AG04449 (cell line): ENCODE data around the gene SLC24A4.

Source experiments
- CTCF ChIA-PET: fragments of 350-600 bp; formaldehyde crosslinking; extraction: SDS; loops from one replicate; lab custom pipeline; 2021; ENCODE audit warnings: antibody characterized with exemption; lab: Yijun Ruan, JAX
- POLR2A ChIA-PET: fragments of 400-600, 350-600 bp; formaldehyde crosslinking; extraction: SDS; loops from one replicate; lab custom pipeline; 2020; ENCODE audit warnings: antibody characterized with exemption, inconsistent platforms; lab: Yijun Ruan, JAX
- DNase-seq: peaks from one replicate; pipeline ENCODE4 v3.0.0-alpha.2; 2010; ENCODE audit warnings: low read depth, low spot score
- H3K4me3 ChIP-seq: 2 replicates; pipeline ENCODE4 v1.5.1; 2011; ENCODE audit warnings: low read depth, mild to moderate bottlenecking, control low read depth, low read length
- TF ChIP-seq, protein P1 (sequence below): IDR thresholded peaks from one replicate; pipeline ENCODE4 v1.5.1; 2011; ENCODE audit warnings: mild to moderate bottlenecking, moderate library complexity, low read length, control low read depth, inconsistent platforms; ENCODE audit not compliant: insufficient read depth; ENCODE audit errors: missing control alignments

Gene SLC24A4

DNA sequence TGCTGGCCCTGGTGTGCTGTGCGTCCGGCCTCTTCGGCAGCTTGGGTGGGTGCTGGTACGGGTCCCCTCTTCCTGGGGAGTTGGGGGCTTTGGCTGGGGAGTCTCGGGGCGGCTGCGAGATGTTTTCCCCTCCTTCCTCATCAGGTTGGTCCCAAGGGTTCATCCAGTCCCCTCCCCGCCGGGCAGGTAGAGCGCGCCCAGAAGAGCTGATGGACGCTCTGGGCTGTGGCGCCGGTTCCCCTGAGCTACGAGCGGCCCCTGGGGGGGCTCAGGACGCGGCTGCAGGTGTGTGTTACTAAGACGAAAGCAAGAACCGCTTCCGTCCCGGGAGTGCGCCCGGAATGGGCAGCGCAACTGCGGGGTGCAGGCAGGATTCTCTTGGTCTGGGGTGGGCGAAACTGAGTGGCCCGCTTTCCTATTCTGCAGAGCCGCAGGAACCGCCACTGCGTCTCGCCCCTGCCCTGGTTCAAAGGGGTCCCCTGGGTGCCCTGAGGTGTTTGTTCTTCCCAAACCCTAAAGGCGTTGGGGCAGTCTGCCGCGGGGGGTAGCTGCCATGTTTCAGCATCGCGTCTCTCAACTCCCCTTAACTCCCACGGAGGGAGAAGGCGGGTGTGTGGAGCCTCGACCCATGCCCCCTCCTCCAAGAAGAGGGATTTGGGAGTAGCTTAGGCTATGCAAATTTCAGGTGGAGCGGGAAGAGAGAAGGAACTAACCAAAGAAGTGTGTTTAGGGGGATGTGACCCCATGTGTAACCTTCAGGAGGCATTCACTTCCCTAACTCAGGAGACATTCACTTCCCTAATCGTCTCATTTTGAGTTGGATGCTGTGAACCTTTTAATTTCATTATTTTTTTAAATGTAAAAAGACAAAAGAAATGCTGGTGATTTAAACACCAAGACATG is 1.2 kb downstream of the SLC24A4 start:
- POLR2A ChIA-PET: no interaction called here
- no peak for DNase-seq
- CTCF ChIA-PET: no interaction called here
- no peak overlapping the region for H3K4me3 ChIP-seq
- TF ChIP-seq, protein P1, sequence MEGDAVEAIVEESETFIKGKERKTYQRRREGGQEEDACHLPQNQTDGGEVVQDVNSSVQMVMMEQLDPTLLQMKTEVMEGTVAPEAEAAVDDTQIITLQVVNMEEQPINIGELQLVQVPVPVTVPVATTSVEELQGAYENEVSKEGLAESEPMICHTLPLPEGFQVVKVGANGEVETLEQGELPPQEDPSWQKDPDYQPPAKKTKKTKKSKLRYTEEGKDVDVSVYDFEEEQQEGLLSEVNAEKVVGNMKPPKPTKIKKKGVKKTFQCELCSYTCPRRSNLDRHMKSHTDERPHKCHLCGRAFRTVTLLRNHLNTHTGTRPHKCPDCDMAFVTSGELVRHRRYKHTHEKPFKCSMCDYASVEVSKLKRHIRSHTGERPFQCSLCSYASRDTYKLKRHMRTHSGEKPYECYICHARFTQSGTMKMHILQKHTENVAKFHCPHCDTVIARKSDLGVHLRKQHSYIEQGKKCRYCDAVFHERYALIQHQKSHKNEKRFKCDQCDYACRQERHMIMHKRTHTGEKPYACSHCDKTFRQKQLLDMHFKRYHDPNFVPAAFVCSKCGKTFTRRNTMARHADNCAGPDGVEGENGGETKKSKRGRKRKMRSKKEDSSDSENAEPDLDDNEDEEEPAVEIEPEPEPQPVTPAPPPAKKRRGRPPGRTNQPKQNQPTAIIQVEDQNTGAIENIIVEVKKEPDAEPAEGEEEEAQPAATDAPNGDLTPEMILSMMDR: no peak

DNA sequence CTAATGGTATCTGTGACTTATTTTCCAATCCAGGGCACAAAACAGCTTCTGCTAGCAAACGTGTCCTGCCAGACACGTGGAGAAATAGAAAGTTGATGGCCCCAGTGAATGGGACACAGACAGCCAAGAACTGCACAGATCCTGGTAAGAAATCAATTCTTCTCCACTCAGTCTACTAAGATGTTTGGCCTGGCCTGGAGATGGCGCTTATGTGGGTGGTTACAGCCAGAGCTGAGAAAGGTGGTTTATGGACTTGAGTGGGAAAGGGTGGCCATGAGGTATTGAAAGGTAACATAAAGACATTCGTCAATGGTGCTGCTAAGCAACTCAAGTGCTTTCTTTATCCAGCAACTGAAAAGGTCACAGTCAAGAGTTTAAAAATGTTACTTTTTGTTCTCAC is 2.9 kb downstream of the SLC24A4 start:
- DNase-seq: no peak
- POLR2A ChIA-PET: no interaction called here
- TF ChIP-seq, protein P1: no peak
- CTCF ChIA-PET: no interaction called here
- H3K4me3 ChIP-seq: no peak overlapping the region

- CTCF ChIA-PET: no interaction called here
- POLR2A ChIA-PET: no interaction called here
- DNase-seq: no peak
- no peak overlapping the region for H3K4me3 ChIP-seq
- TF ChIP-seq, protein P1: no peak
Measured at GRCh38 chr14:92328664-92329255, 5.8 kb downstream of the SLC24A4 start.

GRCh38 chr14:92334050-92334449 is 11.1 kb downstream of the SLC24A4 start:
- TF ChIP-seq, protein P1: no peak
- ChIA-PET POLR2A (no interaction called here), CTCF (no interaction called here)
- no peak for DNase-seq
- H3K4me3 ChIP-seq: no peak overlapping the region

GRCh38 chr14:92336363-92336762 is 13.4 kb downstream of the SLC24A4 start:
- no peak for DNase-seq
- ChIA-PET POLR2A (no interaction called here), CTCF (no interaction called here)
- TF ChIP-seq, protein P1: no peak
- H3K4me3 ChIP-seq: no peak overlapping the region

GRCh38 chr14:92339426-92339825 is 16.5 kb downstream of the SLC24A4 start:
- ChIA-PET POLR2A (no interaction called here), CTCF (no interaction called here)

More at GRCh38 chr14:92339426-92339825, 16.5 kb downstream of the SLC24A4 start:
- TF ChIP-seq, protein P1: no peak
- DNase-seq: no peak
- H3K4me3 ChIP-seq: no peak overlapping the region
